Activated naive CD4-positive, alpha-beta T cell treated with anti-CD3 and anti-CD28 coated beads, Interleukin-2, amount 50 U/mL, for 72 hours (primary cell): ENCODE data around the gene PRTN3. TPM values are rescaled to one million over a fixed set of nuclear protein-coding genes. Genes with fewer than 3 reads are reported as not detected.

Source experiments
- ATAC-seq, 2 donors: fragments of 150-1000 bp; cut with Tn5 transposase; 2 replicates each; pipeline ENCODE4 v1.10.0; 2021; ENCODE audit warnings: mild to moderate bottlenecking in 2 of 2, moderate library complexity in 2 of 2
- DNase-seq, 2 donors: peaks; one replicate each; pipeline ENCODE4 v3.0.0; 2021 to 2022; ENCODE audit warnings: low spot score in 2 of 2
- H3K27ac Mint-ChIP-seq, 2 donors: one replicate each; pipeline ENCODE4 v1.8.0; 2022; ENCODE audit warnings: mild to moderate bottlenecking in 2 of 2, mixed read lengths in 2 of 2
- H3K36me3 Mint-ChIP-seq, 2 donors: one replicate each; pipeline ENCODE4 v1.8.0; 2022; ENCODE audit warnings: mixed read lengths in 2 of 2
- H3K9me3 Mint-ChIP-seq, 2 donors: one replicate each; pipeline ENCODE4 v1.8.0; 2022; ENCODE audit warnings: mixed read lengths in 2 of 2
- total RNA-seq, 2 donors: library from RNA; stranded (reverse); gene quantifications; one replicate each; pipeline ENCODE4 v1.2.3, GENCODE V29; 2022

PRTN3 gene
- total RNA-seq, 2 donors from 2014 or later = not detected

DNA sequence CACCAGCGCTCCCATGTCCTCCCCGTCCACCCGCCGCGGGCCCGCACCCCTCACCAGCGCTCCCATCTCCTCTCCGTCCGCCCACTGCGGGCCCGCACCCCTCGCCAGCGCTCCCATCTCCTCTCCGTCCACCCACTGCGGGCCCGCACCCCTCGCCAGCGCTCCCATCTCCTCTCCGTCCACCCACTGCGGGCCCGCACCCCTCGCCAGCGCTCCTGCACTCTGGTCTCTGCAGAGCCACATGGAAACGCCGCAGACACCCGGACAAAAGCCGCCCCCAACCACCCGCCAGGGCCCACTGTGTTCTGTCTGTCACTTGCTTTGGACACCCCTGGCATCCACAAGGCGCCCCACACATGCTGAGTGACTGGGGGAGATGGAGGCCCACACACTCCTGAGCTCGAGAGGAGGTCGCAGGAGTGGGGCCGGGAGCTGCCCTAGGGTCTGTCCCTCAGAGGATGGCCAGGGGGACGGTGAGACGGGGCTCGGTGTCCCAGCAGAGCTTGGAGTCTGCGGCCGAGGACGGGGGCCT is 26.0 kb downstream of the PRTN3 start:
- Mint-ChIP-seq H3K36me3 (no peaks in the 10 kb centered on the region), H3K27ac (no peak overlapping the region), H3K9me3 (no peaks in the 10 kb centered on the region)
- no peak for DNase-seq
- ATAC-seq = no peak

DNA sequence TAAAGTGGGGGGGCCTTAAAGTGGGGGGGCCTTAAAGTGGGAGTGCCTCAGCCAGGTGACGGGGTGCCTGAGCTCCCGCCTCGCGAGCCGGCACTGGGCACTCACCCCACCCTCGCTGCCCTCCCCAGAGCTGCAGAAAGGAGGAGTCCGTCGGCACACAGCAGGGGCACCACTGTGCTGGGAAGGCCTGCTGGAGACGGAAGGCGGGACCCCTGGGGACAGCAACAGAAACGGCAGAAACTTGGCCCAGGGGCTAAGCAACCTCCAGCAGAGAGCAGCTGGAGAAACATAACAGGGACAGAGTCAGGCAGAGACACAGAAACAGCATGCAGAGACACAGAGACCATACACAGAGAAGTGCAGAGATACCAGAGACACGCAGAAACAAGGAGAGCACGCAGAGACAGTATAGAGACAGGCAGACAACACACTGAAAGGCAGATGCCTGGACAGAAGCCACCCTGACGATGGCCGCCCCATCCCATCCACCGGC is 26.5 kb downstream of the PRTN3 start:
- no peaks in the 10 kb centered on the region for H3K9me3 Mint-ChIP-seq
- DNase-seq (no peak), ATAC-seq (no peak)
- H3K27ac Mint-ChIP-seq = no peak overlapping the region
- H3K36me3 Mint-ChIP-seq = no peaks in the 10 kb centered on the region

DNA sequence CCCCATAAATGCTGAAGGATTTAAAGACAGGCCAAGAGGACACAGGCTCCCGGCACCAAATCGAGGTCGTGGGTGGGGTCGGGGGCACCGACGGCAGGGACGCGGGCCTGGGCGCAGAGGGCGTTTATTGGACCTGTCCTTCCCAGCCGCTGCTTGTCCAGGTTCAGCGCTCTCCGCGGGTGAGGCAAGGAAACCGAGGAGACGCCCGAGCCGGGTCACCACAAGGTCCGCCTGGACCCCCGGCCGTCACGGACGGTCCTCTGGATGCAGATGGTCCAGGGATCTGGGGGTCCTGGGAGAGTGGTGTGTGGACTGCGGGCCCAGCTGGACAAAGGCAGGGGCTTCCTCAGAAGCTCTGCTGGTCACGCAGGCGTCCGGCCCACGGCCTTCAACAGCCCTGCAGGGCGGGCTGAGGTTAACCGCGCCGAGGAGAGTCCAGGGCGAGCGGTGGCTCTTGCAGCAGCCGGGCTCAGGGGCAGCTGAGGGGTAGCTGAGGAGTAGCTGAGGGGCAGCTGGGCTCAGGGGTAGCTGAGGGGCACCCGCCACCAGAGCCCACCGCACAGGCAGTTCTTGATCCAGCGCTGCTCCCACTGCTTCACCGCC is 27.2 kb downstream of the PRTN3 start:
- no peaks in the 10 kb centered on the region for H3K9me3 Mint-ChIP-seq

DNA sequence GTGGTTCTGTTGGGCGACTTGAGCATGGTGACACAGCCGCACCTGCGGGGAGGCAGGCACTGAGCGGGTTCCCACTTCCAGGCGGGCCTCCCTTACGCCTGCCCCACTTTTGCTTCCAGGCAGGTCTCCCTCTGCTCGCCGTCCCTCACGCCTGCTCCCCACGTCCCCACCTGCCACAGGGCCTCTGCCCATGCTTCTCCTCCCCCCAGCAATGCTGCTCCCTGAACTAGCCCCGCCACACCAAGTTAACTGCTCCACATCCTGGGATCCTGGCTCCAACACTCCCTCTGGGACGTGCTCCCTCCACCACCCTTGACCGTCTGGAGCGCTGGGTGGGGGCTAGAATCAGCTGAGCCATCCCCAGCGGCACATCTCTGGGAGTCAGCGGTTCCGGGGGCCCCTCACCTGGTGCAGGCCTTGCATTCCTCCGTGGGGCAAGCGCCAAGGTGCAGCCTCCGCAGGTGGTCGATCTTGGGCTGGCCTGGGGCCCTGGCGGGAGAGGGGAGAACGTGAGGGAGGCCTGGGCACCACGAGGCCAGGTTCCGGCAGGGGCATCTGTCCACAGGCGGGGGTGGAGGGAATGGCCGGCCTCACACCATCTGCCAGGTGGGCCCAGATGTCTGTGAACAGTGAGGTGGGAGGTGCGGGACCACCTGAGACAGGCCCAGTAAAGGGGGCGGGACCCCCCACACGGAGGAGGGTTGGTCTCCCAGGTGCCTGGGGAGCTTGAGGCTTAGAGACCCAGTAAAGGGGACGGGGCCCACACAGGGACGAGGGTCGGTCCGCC is 27.9 kb downstream of the PRTN3 start:
- H3K9me3 Mint-ChIP-seq = no peaks in the 10 kb centered on the region
- no peak overlapping the region for H3K27ac Mint-ChIP-seq
- no peak for DNase-seq
- no peak for ATAC-seq
- no peaks in the 10 kb centered on the region for H3K36me3 Mint-ChIP-seq

More for the DNA sequence above, 27.2 kb downstream of the PRTN3 start:
- DNase-seq (no peak), ATAC-seq (no peak)
- no peak overlapping the region for H3K27ac Mint-ChIP-seq
- no peaks in the 10 kb centered on the region for H3K36me3 Mint-ChIP-seq

DNA sequence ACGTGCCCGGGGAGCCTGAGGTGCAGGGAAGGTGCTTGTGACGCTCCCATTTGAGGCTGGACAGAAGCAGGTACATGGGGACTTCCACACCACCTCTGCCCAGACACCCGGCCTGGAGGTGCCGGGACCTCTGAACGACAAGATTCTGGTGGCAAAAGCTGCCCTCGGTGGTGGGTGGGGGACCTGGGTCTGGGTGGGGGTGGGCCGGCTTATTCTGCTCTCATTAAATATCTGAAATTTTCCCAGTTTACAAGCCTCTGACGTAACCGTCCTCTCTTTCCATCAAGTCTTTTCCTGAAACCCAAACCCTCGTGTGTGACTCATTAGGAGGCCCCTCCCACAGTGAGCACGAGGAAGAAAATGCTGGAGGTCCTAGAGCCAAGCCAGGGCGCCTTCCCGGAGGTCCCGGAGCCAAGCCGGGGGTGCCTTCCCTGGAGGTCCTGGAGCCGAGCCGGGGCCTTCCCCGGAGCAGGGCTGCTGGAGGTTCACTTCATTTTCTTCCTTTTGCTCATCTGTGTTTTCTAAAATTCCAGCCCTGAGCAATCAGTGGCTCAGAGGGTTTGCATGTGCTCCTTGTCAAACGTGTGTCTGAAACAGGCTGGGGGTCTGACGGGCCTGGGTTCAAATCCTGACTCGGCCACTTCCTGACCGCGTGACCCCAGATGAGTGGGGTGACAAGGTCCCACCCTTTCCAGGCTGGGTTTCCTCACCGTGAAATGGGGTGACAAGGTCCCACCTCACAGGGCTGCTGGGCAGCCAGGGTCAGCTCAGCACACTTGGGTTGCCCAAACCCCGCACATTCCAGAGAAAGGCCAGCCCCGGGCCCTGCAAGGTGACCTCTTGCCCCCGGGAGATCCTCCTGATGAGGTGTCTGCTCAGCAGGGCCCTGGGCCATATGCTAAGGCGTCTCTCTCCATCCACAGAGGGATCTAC is 28.7 kb downstream of the PRTN3 start:
- no peaks in the 10 kb centered on the region for H3K36me3 Mint-ChIP-seq
- no peak overlapping the region for H3K27ac Mint-ChIP-seq
- no peaks in the 10 kb centered on the region for H3K9me3 Mint-ChIP-seq
- no peak for DNase-seq
- ATAC-seq = no peak

DNA sequence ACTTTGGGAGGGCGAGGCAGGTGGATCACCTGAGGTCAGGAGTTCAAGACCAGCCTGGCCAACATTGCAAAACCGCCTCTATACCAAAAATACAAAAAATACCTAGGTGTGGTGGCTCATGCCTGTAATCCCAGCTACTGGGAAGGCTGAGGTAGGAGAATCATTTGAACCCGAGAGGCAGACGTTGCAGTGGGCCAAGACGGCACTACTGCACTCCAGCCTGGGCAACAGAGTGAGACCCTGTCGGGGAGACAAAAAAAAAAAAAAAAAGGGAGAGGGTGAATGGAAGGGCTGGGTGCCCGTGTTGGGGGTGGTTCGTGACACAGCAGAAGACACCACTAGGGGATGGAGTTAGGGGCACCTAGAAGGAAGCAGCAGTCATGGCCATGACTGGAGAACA is 29.5 kb downstream of the PRTN3 start:
- Mint-ChIP-seq H3K27ac (peak overlapping the region in 1 of 2 donors; percentile 88), H3K9me3 (no peaks in the 10 kb centered on the region), H3K36me3 (no peaks in the 10 kb centered on the region)
- ATAC-seq (no peak), DNase-seq (no peak)

DNA sequence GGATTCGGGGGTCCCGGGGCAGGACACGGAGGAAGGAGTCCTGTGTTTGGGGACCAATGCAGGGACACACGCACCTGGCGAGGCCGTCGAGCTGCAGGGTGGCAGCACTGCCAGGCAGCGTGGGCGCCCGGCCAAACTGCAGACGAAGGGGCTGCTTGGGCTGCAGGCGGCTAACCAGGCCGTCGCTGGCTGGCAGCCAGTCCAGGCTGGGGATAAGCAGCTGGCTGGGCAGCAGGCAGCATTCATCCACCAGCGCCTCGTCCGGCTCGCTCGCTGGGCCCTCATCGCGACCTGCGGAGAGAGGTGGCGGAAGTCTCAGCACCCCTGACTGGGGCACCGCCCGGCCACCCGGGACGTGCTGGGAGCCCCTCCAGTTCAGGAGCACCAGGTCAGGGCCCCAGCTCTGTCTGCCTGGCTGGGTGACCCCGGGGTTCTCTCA is 30.2 kb downstream of the PRTN3 start:
- no peak overlapping the region for H3K27ac Mint-ChIP-seq
- ATAC-seq (no peak), DNase-seq (no peak)
- H3K9me3 Mint-ChIP-seq = no peaks in the 10 kb centered on the region
- H3K36me3 Mint-ChIP-seq = no peaks in the 10 kb centered on the region

DNA sequence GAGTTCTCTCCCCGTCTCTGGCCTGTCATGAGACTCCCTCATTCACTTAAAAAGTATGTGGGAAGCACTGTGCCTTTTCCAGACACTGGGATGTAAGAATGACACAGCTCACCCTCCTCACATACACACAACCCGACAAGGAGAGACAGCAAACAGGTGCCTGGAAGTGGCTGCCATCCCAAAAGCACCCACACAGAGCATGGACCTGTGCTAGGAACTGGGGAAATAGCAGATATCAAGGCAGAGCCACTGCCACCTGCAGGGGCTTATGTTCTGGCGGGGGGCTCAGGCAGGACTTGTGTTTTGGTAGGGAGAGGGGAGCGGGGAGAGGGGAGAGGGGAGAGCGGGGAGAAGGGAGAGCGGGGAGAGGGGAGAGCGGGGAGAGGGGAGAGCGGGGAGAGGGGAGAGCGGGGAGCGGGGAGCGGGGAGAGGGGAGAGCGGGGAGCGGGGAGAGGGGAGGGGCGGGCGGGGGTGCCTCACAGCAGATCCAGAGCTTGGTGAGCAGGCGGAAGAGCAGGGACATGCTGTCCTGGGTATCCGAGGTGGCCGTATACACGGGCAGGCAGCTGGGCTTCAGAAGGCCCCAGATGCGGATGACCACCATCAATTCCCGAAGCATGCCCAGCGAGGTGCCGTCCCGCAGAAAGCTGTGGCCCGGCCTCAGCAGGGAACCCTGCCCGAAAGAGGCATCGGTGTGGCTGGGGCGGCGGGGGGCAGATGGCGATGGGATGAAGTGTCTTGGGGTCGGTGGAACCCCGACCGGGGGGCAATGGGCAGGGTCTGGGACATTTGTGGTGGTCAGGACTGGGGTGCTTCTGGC is 30.9 kb downstream of the PRTN3 start:
- DNase-seq (no peak), ATAC-seq (no peak)
- Mint-ChIP-seq H3K36me3 (no peaks in the 10 kb centered on the region), H3K27ac (peak overlapping the region; percentile 29 to 71), H3K9me3 (no peaks in the 10 kb centered on the region)

DNA sequence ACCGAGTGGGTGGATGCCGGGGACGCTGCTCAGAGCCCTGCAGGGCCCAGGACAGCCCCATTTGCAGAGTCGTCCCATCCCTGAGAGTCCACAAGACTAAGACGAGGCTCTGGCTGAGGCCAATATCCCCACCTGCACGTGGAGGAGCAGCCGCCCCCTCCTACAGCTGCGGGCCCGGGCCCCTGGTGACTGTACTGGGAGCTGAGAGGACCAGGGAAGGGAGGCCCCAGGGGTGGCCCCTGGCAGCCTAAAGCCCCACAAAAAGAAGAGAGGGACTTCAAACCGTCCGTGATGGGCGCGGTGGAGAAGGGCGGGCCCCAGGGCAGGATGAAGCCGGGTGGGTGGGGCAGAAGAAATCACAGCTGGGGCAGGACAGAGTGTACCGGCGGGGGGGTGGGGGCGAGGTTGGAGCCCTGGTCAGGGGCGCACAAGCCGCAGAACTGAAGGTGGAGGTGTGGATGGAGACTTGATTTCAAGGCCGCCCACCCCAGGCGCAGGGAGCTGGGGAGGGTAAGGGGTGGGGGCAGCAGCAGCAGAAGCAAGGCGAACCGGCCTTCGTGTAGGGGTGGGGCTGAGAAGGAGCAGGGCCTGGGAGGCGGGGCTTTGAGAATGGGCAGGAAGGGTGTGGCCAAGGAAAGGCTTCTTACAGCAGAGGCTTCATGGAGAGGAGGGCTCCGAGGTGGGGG is 31.6 kb downstream of the PRTN3 start:
- Mint-ChIP-seq H3K36me3 (no peaks in the 10 kb centered on the region), H3K27ac (peak overlapping the region in 1 of 2 donors; percentile 71)

DNA sequence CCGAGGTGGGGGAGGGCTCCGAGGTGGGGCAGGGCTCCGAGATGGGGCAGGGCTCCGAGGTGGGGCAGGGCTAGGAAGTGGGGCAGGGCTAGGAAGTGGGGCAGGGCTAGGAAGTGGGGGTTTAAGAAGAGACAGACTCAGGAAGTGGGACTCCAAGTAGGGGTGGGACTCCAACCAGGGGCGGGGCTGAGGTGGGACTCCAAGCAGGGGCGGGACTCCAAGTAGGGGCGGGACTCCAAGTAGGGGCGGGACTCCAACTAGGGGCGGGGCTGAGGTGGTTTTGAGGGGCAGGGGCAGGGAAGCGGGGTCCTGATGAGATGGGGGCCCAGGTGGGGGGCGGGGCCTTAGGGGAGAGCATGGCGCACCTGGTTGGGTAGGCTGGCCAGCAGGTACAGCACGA is 32.3 kb downstream of the PRTN3 start:
- Mint-ChIP-seq H3K9me3 (no peaks in the 10 kb centered on the region), H3K36me3 (no peaks in the 10 kb centered on the region), H3K27ac (no peak overlapping the region)
- ATAC-seq (peak; percentile 51 to 78), DNase-seq (peak in 1 of 2 donors; percentile 59)

More for the DNA sequence above, 31.6 kb downstream of the PRTN3 start:
- DNase-seq (peak in 1 of 2 donors; percentile 84), ATAC-seq (peak; percentile 79 to 87)
- no peaks in the 10 kb centered on the region for H3K9me3 Mint-ChIP-seq

DNA sequence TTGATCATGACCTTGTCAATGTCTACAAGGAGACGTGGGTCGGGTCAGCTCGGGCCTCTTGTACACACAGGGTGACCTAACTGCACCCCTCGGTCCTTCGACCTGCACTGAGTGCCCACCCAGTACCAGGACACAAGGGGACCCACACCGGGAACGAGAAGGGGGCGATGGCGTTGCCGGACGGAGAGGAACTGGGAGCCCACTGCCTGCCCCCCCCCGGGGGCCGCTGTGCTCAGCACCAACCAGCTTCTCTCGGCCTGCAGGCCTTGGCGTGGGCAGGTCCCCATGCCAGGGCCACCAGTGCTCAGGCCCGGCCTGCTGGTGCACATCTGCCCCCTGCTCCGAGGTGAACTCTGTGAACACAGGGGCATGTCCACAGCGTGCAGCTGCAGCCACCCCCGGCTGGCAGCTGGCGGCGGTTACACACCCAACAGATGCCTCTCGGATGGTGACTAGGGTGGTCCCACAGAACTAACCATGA is 32.8 kb downstream of the PRTN3 start:
- Mint-ChIP-seq H3K9me3 (no peaks in the 10 kb centered on the region), H3K36me3 (no peaks in the 10 kb centered on the region), H3K27ac (no peak overlapping the region)
- no peak for DNase-seq
- ATAC-seq = no peak

DNA sequence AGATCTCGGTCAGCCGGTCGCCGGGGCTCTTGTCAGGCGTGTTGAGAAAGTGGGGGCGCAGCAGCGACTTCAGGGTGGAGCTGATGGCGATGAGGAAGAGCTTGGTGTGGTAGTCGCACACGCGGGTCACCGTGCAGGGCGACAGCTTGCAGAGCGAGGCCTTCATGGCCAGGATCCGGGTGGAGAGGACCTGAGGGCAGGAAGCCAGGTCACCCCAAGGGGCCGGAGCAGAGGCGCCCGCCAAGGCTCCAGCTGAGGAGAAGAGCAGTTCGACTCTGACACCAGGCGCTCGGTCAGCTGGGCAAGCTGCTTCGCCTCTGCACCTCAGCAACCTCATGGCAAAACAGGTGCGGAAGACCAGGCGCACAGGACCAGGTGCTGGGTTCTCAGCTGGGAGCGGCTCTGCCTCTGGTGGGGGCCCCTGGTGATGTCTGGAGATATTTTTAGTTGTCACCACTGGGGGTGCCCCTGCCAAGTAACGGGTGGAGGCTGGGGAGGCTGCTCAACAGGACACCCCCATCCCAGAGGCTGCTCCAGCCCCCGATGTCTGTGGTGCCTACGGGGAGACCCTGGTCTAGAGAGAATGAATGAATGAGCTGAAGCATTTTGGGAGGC is 34.6 kb downstream of the PRTN3 start:
- Mint-ChIP-seq H3K27ac (peak overlapping the region in 1 of 2 donors; percentile 79), H3K36me3 (no peaks in the 10 kb centered on the region), H3K9me3 (no peaks in the 10 kb centered on the region)
- DNase-seq = no peak
- no peak for ATAC-seq

DNA sequence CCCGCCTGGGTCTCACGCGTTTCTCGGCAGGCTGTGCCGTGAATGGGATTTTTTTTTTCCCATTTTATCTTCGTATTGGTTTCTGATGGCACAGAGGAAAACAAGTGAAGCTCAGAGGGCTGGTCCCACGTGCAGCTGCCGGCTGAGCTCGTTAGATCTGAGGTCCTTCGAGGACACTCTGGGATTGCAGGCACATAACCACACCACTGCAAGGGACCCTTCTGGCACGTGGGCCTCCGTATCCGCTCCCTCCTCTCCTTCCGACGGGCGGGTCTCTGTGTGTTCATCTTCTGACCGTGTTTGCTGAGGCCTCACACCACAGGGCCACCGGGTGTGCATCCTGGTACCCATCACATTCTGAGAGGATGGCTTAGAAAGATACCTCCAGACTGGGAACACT is 35.3 kb downstream of the PRTN3 start:
- ATAC-seq (no peak), DNase-seq (no peak)
- no peak overlapping the region for H3K27ac Mint-ChIP-seq
- H3K9me3 Mint-ChIP-seq = no peaks in the 10 kb centered on the region
- no peaks in the 10 kb centered on the region for H3K36me3 Mint-ChIP-seq

DNA sequence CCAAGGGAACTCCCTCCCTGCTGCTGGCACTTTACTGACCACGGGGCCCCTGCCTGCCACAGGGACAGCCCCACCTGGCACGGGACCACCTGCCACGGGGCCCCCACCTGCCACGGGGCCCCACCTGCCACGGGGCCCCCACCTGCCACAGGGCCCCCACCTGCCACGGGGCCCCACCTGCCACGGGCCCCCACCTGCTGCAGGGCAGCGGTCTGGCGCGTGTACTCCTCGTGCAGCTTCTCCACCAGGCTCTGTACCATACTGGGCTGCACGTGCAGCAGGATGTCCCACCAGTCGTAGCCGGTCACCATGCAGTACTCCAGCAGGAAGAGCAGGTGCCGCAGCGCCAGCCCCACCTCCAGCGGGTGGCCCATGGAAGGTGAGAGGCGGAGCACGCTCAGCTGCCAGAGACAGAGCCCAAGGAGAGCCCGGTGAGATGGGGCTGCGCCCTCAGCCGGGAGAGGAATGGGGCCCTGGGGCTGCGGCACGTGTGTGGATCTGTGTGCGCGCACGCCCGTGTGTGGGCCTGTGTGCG is 36.0 kb downstream of the PRTN3 start:
- Mint-ChIP-seq H3K36me3 (no peaks in the 10 kb centered on the region), H3K27ac (no peak overlapping the region), H3K9me3 (no peaks in the 10 kb centered on the region)
- DNase-seq (no peak), ATAC-seq (no peak)
